IMR-90 (cell line): ENCODE measurements around the gene C19orf47. TPM values are rescaled to one million over a fixed set of nuclear protein-coding genes. Genes with fewer than 3 reads are reported as not detected.

Experiments
- ATAC-seq: fragments of 200-7000 bp; cut with Tn5 transposase; 2 replicates; pipeline ENCODE4 v1.9.1; 2020; ENCODE audit warnings: low read depth, mild to moderate bottlenecking, moderate library complexity
- BruUV-seq: library from RNA; stranded (reverse); fragments of 400-500 nt; replicated peaks from 2 replicates; lab custom pipeline; 2021; lab: Mats Ljungman, UMichigan
- CTCF ChIA-PET: fragments of 300-600 bp; formaldehyde crosslinking; extraction: SDS; loops from one replicate; lab custom pipeline; 2021; ENCODE audit warnings: antibody characterized with exemption; lab: Yijun Ruan, JAX
- POLR2A ChIA-PET: fragments of 300-600 bp; sonication (Branson Sonifier 250); formaldehyde crosslinking; loops from one replicate; lab custom pipeline; 2022; ENCODE audit warnings: antibody characterized with exemption; ENCODE audit not compliant: unreplicated experiment; lab: Charles Lee
- DNase-seq: peaks from one replicate; pipeline ENCODE4 v3.0.0; 2013
- H2AFZ ChIP-seq: replicated peaks from 2 replicates; pipeline ENCODE3; 2013; ENCODE audit warnings: low read length, mild to moderate bottlenecking; ENCODE audit not compliant: poor library complexity
- H2AK5ac ChIP-seq: 2 replicates; pipeline ENCODE4 v1.6.1; 2013; ENCODE audit warnings: low read depth, low read length, inconsistent platforms
- H2AK9ac ChIP-seq: replicated peaks from 2 replicates; pipeline ENCODE3; 2013; ENCODE audit warnings: mild to moderate bottlenecking, low read depth, low read length, moderate library complexity; ENCODE audit not compliant: poor library complexity
- H2BK120ac ChIP-seq: 2 replicates; pipeline ENCODE4 v1.6.1; 2013; ENCODE audit warnings: low read depth, low read length, inconsistent platforms
- H2BK15ac ChIP-seq: 3 replicates; pipeline ENCODE4 v1.6.1; 2013; ENCODE audit warnings: low read depth, low read length, inconsistent platforms
- H2BK20ac ChIP-seq: 2 replicates; pipeline ENCODE4 v1.6.1; 2013; ENCODE audit warnings: low read depth, mild to moderate bottlenecking, inconsistent platforms, low read length, moderate library complexity
- H2BK5ac ChIP-seq: 2 replicates; pipeline ENCODE4 v1.6.1; 2013; ENCODE audit warnings: mild to moderate bottlenecking, low read depth, low read length, inconsistent platforms; ENCODE audit not compliant: poor library complexity, severe bottlenecking
- H3K14ac ChIP-seq: replicated peaks from 2 replicates; pipeline ENCODE4 v1.6.1; 2013; ENCODE audit warnings: low read depth, low read length, inconsistent platforms
- H3K18ac ChIP-seq: 2 replicates; pipeline ENCODE4 v1.6.1; 2013; ENCODE audit warnings: low read depth, low read length, control low read depth
- H3K23ac ChIP-seq: 2 replicates; pipeline ENCODE4 v1.6.1; 2013; ENCODE audit warnings: low read depth, low read length, inconsistent platforms
- H3K27ac ChIP-seq: 2 replicates; pipeline ENCODE4 v1.5.1; 2013; ENCODE audit warnings: mild to moderate bottlenecking, control low read depth, low read length; ENCODE audit not compliant: insufficient read depth
- H3K27me3 ChIP-seq: 2 replicates; pipeline ENCODE4 v1.6.1; 2013; ENCODE audit warnings: low read length; ENCODE audit not compliant: control insufficient read depth, insufficient read depth
- H3K36me3 ChIP-seq: 2 replicates; pipeline ENCODE4 v1.6.1; 2013; ENCODE audit warnings: low read length, mixed read lengths; ENCODE audit not compliant: control insufficient read depth, insufficient read depth
- H3K4ac ChIP-seq: 2 replicates; pipeline ENCODE4 v1.6.1; 2013; ENCODE audit warnings: low read depth, low read length, inconsistent platforms
- H3K4me1 ChIP-seq: 2 replicates; pipeline ENCODE4 v1.6.1; 2013; ENCODE audit warnings: low read length, mixed read lengths; ENCODE audit not compliant: control insufficient read depth, insufficient read depth
- H3K4me2 ChIP-seq: 2 replicates; pipeline ENCODE4 v1.6.1; 2013; ENCODE audit warnings: low read depth, mild to moderate bottlenecking, control low read depth, low read length, moderate library complexity
- H3K4me3 ChIP-seq: 2 replicates; pipeline ENCODE4 v1.5.1; 2013; ENCODE audit warnings: low read depth, mild to moderate bottlenecking, control low read depth, low read length, moderate library complexity; ENCODE audit not compliant: insufficient read depth
- H3K56ac ChIP-seq: 2 replicates; pipeline ENCODE4 v1.6.1; 2013; ENCODE audit warnings: low read length, inconsistent platforms; ENCODE audit not compliant: insufficient read depth; ENCODE audit errors: extremely low read depth
- H3K79me1 ChIP-seq, 2 experiments: 2 replicates each; pipeline ENCODE4 v1.6.1; 2013; ENCODE audit warnings: low read length in 2 of 2, inconsistent platforms in 1 of 2, low read depth in 1 of 2
- H3K9ac ChIP-seq: 2 replicates; pipeline ENCODE4 v1.6.1; 2013; ENCODE audit warnings: low read depth, low read length, control low read depth
- H3K9me1 ChIP-seq: 2 replicates; pipeline ENCODE4 v1.6.1; 2013; ENCODE audit warnings: low read length, inconsistent platforms; ENCODE audit not compliant: insufficient read depth
- H3K9me3 ChIP-seq: 2 replicates; pipeline ENCODE4 v1.6.1; 2013; ENCODE audit warnings: low read length; ENCODE audit not compliant: control insufficient read depth, insufficient read depth
- H4K20me1 ChIP-seq: 2 replicates; pipeline ENCODE4 v1.6.1; 2013; ENCODE audit warnings: low read length, inconsistent platforms; ENCODE audit not compliant: insufficient read depth
- H4K5ac ChIP-seq: 2 replicates; pipeline ENCODE4 v1.6.1; 2013; ENCODE audit warnings: mild to moderate bottlenecking, low read depth, low read length, control low read depth
- H4K8ac ChIP-seq, 2 experiments: 2 replicates each; pipeline ENCODE4 v1.6.1; 2013; ENCODE audit warnings: low read depth in 2 of 2, low read length in 2 of 2, control low read depth in 1 of 2, inconsistent platforms in 1 of 2
- H4K91ac ChIP-seq: 2 replicates; pipeline ENCODE4 v1.6.1; 2013; ENCODE audit warnings: low read depth, low read length, inconsistent platforms; ENCODE audit not compliant: insufficient read depth
- BHLHE40 ChIP-seq: fragments of 150-350 bp; IDR thresholded peaks from 2 replicates; pipeline ENCODE4 v1.6.1; 2016; ENCODE audit warnings: mild to moderate bottlenecking, low read depth, low read length
- CEBPB ChIP-seq: IDR thresholded peaks from 2 replicates; pipeline ENCODE4 v1.6.1; 2012; ENCODE audit warnings: low read depth, low read length, improper control_type of control experiment
- CHD1 ChIP-seq: IDR thresholded peaks from 2 replicates; pipeline ENCODE4 v1.6.1; 2012; ENCODE audit warnings: low read depth, low read length, improper control_type of control experiment
- FOS ChIP-seq: fragments of 150-350 bp; IDR thresholded peaks from 2 replicates; pipeline ENCODE4 v1.6.1; 2016; ENCODE audit warnings: low read depth, low read length
- MAZ ChIP-seq: IDR thresholded peaks from 2 replicates; pipeline ENCODE4 v1.6.1; 2012; ENCODE audit warnings: low read depth, mild to moderate bottlenecking, low read length, improper control_type of control experiment, moderate library complexity, borderline replicate concordance
- MXI1 ChIP-seq: IDR thresholded peaks from 2 replicates; pipeline ENCODE4 v1.6.1; 2012; ENCODE audit warnings: low read depth, mild to moderate bottlenecking, low read length, moderate library complexity, borderline replicate concordance
- POLR2A ChIP-seq: IDR thresholded peaks from 2 replicates; pipeline ENCODE4 v1.6.1; 2012; ENCODE audit warnings: mild to moderate bottlenecking, low read depth, low read length
- RAD21 ChIP-seq: IDR thresholded peaks from 2 replicates; pipeline ENCODE4 v1.6.1; 2012; ENCODE audit warnings: low read length, improper control_type of control experiment
- RCOR1 ChIP-seq: IDR thresholded peaks from 2 replicates; pipeline ENCODE4 v1.6.1; 2012; ENCODE audit warnings: mild to moderate bottlenecking, low read length, improper control_type of control experiment; ENCODE audit not compliant: insufficient replicate concordance
- WGBS, 2 experiments: methylation state at CpG; one replicate each; pipeline versions ENCODE4 v1.1.5 to v1.1.7; 2013; ENCODE audit warnings: missing lambda C conversion rate in 2 of 2; ENCODE audit not compliant: insufficient read length in 1 of 2; ENCODE audit errors: extremely low coverage in 2 of 2; 5-methylcytosine and 5-hydroxymethylcytosine counted together
- dilution Hi-C: fragments of 300-500 bp; cut with HindIII; formaldehyde crosslinking; loops from one replicate; pipeline ENCODE4 v1.14.3; 2018; ENCODE audit warnings: low sequenced_read_pairs; ENCODE audit not compliant: unreplicated experiment
- in situ Hi-C: fragments of 300-500 bp; cut with MboI; formaldehyde crosslinking; loops from 3 replicates; pipeline ENCODE4 v1.14.3; 2019; ENCODE audit warnings: low sequenced_read_pairs, inconsistent platforms, mixed read lengths
- intact Hi-C: fragments of 100-400 bp; cut with micrococcal nuclease; formaldehyde crosslinking; loops from 2 replicates; pipeline ENCODE4 v1.10.0; 2022
- polyA plus RNA-seq, 3 experiments: library from polyadenylated mRNA; depleted of rRNA; stranded (reverse); fragments of >200 nt; gene quantifications; 2 replicates each; pipeline ENCODE4 v1.2.3, GENCODE V29; 2012; ENCODE audit warnings: low replicate concordance in 1 of 3
- total RNA-seq: library from RNA; depleted of rRNA; stranded (reverse); fragments of >200 nt; gene quantifications from 2 replicates; pipeline ENCODE4 v1.2.3, GENCODE V29; 2012
- TF ChIP-seq, protein P1 (sequence below): fragments of 150-350 bp; IDR thresholded peaks from 2 replicates; pipeline ENCODE4 v1.6.1; 2016; ENCODE audit warnings: low read depth, mild to moderate bottlenecking, low read length, moderate library complexity, borderline replicate concordance
- TF ChIP-seq, protein P2 (sequence below): fragments of 150-350 bp; IDR thresholded peaks from 2 replicates; pipeline ENCODE4 v1.6.1; 2017; ENCODE audit warnings: mild to moderate bottlenecking, antibody characterized with exemption, low read length, low read depth
- TF ChIP-seq, protein P3 (sequence below): conservative IDR thresholded peaks from 2 replicates; pipeline ENCODE4 v1.5.1; 2012; ENCODE audit warnings: mild to moderate bottlenecking, low read depth, low read length, improper control_type of control experiment

C19orf47 gene
- total and polyA plus RNA-seq, 2 of the 4 experiments (the other 2 are of a cell fraction) = 3.6 to 16.3 TPM

DNA sequence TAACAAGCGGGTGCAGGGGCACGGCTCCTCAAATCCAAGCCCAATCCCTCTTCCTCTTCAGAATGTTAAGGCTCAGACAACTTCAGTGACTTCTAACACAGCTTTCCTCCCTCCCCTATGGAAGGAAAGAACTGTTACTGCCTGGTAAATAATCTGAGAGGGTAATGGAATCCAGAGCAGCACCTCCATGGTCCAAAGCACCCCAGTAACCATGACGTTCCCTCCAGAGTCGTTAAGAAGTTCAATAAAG is 64.0 kb downstream of the C19orf47 start (continued):
- TF ChIP-seq CHD1 (no peak), RAD21 (no peak), MAZ (no peak)

DNA sequence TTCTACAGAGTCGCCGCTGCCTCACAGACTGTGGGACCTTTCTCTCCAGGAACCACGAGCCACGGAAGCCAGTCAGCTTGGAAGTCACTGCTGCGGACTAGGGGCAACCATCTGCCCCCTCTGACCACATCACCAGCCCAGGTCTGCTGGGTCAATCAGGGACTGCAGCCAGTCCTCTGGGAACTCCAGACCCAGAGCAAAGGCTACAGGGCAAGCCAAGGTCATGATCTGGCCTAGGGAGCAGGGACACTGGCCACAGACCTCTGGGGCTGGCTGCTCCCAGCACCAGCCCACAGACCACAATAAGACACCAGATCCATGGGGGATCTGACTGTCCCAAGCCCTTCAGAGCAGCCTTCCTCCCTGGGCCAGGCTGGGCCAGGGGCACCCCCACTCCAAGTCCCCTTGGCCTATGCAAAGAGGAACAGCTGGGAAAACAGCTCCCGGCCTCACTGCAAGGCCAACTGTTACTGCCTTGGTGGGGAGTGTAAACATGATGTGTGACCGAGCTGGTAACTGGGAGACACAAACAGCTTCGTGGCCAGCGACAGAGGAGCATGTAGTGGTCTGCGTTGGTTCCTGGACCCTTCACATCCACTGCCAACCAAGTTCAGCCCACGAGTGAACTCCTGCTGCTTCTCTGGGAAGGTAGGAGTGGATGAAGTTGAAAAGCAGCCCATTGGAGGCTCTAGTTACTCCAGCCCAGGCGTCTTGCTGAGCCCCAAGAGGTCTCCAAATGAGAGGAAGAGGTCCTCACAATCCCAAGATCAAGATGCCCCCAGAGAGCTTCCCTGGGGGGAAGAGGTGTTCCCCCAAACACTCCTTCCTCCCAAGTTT is 64.6 kb downstream of the C19orf47 start:
- peak overlapping the region; percentile 93 for H2AK5ac ChIP-seq
- peak overlapping the region; percentile 98 for H3K9ac ChIP-seq
- ChIA-PET POLR2A (no interaction called here), CTCF (interaction anchor here (1.0 kb wide), 1 partner anchor 22 kb away, joined by 3 read pairs; no protein-coding TSS in a partner anchor)
- no peaks in the 10 kb centered on the region for H3K9me3 ChIP-seq
- no peak overlapping the region for H2BK120ac ChIP-seq
- H3K4me3 ChIP-seq = peak overlapping the region; percentile 96
- peaks cover 8 to 66% of the 10 kb centered on the region in 2 experiments; a peak in 3 of 4 replicates for H3K79me1 ChIP-seq
- peak overlapping the region; percentile 3; the same call in 1 of the 2 replicates for H4K5ac ChIP-seq
- ATAC-seq = no peak
- H2BK15ac ChIP-seq = no peak overlapping the region
- intact Hi-C loops = no loop called here
- H3K56ac ChIP-seq = peak overlapping the region; percentile 91
- in situ Hi-C loops = no loop called here
- H3K14ac ChIP-seq = peak overlapping the region; percentile 95
- H4K91ac ChIP-seq = peak overlapping the region; percentile 66; the same call in 1 of the 2 replicates
- peaks cover 56% of the 10 kb centered on the region for H4K20me1 ChIP-seq
- dilution Hi-C loops = no loop called here
- peak overlapping the region; percentile 96 for H2AFZ ChIP-seq
- H4K8ac ChIP-seq = peak overlapping the region; percentile 17 to 71; a peak in 2 of 4 replicates
- no peak overlapping the region for H2BK20ac ChIP-seq
- no peak overlapping the region for H3K18ac ChIP-seq
- peak overlapping the region; percentile 78 for H3K4ac ChIP-seq
- H3K9me1 ChIP-seq = peaks cover 15% of the 10 kb centered on the region
- peak overlapping the region; percentile 94 for H3K4me2 ChIP-seq
- H3K23ac ChIP-seq = peak overlapping the region; percentile 85
- TSS peak; percentile 25 for BruUV-seq
- H3K4me1 ChIP-seq = peaks cover 29% of the 10 kb centered on the region
- H3K27me3 ChIP-seq = no peaks in the 10 kb centered on the region
- 50% methylated on average over 2 of the region's 12 CpGs; no CpG with 5 or more reads in 1 of the 2 experiments for WGBS, 2 experiments
- H2AK9ac ChIP-seq = peak overlapping the region; percentile 98
- peak overlapping the region; percentile 88 for H3K27ac ChIP-seq
- no peaks in the 10 kb centered on the region for H3K36me3 ChIP-seq
- H2BK5ac ChIP-seq = peak overlapping the region; percentile 93
- peak; percentile 19 for DNase-seq
- TF ChIP-seq RAD21 (no peak), CEBPB (no peak), FOS (no peak), POLR2A (no peak), MAZ (no peak), MXI1 (no peak), BHLHE40 (no peak), CHD1 (no peak), RCOR1 (no peak)
- TF ChIP-seq, protein P1, sequence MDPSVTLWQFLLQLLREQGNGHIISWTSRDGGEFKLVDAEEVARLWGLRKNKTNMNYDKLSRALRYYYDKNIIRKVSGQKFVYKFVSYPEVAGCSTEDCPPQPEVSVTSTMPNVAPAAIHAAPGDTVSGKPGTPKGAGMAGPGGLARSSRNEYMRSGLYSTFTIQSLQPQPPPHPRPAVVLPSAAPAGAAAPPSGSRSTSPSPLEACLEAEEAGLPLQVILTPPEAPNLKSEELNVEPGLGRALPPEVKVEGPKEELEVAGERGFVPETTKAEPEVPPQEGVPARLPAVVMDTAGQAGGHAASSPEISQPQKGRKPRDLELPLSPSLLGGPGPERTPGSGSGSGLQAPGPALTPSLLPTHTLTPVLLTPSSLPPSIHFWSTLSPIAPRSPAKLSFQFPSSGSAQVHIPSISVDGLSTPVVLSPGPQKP = no peak
- TF ChIP-seq, protein P2, sequence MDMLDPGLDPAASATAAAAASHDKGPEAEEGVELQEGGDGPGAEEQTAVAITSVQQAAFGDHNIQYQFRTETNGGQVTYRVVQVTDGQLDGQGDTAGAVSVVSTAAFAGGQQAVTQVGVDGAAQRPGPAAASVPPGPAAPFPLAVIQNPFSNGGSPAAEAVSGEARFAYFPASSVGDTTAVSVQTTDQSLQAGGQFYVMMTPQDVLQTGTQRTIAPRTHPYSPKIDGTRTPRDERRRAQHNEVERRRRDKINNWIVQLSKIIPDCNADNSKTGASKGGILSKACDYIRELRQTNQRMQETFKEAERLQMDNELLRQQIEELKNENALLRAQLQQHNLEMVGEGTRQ = no peak
- TF ChIP-seq, protein P3, sequence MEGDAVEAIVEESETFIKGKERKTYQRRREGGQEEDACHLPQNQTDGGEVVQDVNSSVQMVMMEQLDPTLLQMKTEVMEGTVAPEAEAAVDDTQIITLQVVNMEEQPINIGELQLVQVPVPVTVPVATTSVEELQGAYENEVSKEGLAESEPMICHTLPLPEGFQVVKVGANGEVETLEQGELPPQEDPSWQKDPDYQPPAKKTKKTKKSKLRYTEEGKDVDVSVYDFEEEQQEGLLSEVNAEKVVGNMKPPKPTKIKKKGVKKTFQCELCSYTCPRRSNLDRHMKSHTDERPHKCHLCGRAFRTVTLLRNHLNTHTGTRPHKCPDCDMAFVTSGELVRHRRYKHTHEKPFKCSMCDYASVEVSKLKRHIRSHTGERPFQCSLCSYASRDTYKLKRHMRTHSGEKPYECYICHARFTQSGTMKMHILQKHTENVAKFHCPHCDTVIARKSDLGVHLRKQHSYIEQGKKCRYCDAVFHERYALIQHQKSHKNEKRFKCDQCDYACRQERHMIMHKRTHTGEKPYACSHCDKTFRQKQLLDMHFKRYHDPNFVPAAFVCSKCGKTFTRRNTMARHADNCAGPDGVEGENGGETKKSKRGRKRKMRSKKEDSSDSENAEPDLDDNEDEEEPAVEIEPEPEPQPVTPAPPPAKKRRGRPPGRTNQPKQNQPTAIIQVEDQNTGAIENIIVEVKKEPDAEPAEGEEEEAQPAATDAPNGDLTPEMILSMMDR = no peak
